IMR-90 (cell line): ENCODE data around the gene RPS6KA2. TPM values are rescaled to one million over a fixed set of nuclear protein-coding genes. Genes with fewer than 3 reads are reported as not detected.
"Not testable (repeated sequence)": the region's sequence is repeated elsewhere in the genome, so short reads cannot be mapped to it uniquely, and the experiment has no call there.

Experiments used
- ATAC-seq: fragments of 200-7000 bp; cut with Tn5 transposase; 2 replicates; pipeline ENCODE4 v1.9.1; 2020; ENCODE audit warnings: low read depth, mild to moderate bottlenecking, moderate library complexity
- BruUV-seq: library from RNA; stranded (reverse); fragments of 400-500 nt; replicated peaks from 2 replicates; lab custom pipeline; 2021; lab: Mats Ljungman, UMichigan
- CTCF ChIA-PET: fragments of 300-600 bp; formaldehyde crosslinking; extraction: SDS; loops from one replicate; lab custom pipeline; 2021; ENCODE audit warnings: antibody characterized with exemption; lab: Yijun Ruan, JAX
- POLR2A ChIA-PET: fragments of 300-600 bp; sonication (Branson Sonifier 250); formaldehyde crosslinking; loops from one replicate; lab custom pipeline; 2022; ENCODE audit warnings: antibody characterized with exemption; ENCODE audit not compliant: unreplicated experiment; lab: Charles Lee
- DNase-seq: peaks from one replicate; pipeline ENCODE4 v3.0.0; 2013
- H2AFZ ChIP-seq: replicated peaks from 2 replicates; pipeline ENCODE3; 2013; ENCODE audit warnings: low read length, mild to moderate bottlenecking; ENCODE audit not compliant: poor library complexity
- H2AK5ac ChIP-seq: 2 replicates; pipeline ENCODE4 v1.6.1; 2013; ENCODE audit warnings: low read depth, low read length, inconsistent platforms
- H2AK9ac ChIP-seq: replicated peaks from 2 replicates; pipeline ENCODE3; 2013; ENCODE audit warnings: mild to moderate bottlenecking, low read depth, low read length, moderate library complexity; ENCODE audit not compliant: poor library complexity
- H2BK120ac ChIP-seq: 2 replicates; pipeline ENCODE4 v1.6.1; 2013; ENCODE audit warnings: low read depth, low read length, inconsistent platforms
- H2BK15ac ChIP-seq: 3 replicates; pipeline ENCODE4 v1.6.1; 2013; ENCODE audit warnings: low read depth, low read length, inconsistent platforms
- H2BK20ac ChIP-seq: 2 replicates; pipeline ENCODE4 v1.6.1; 2013; ENCODE audit warnings: low read depth, mild to moderate bottlenecking, inconsistent platforms, low read length, moderate library complexity
- H2BK5ac ChIP-seq: 2 replicates; pipeline ENCODE4 v1.6.1; 2013; ENCODE audit warnings: mild to moderate bottlenecking, low read depth, low read length, inconsistent platforms; ENCODE audit not compliant: poor library complexity, severe bottlenecking
- H3K14ac ChIP-seq: replicated peaks from 2 replicates; pipeline ENCODE4 v1.6.1; 2013; ENCODE audit warnings: low read depth, low read length, inconsistent platforms
- H3K18ac ChIP-seq: 2 replicates; pipeline ENCODE4 v1.6.1; 2013; ENCODE audit warnings: low read depth, low read length, control low read depth
- H3K23ac ChIP-seq: 2 replicates; pipeline ENCODE4 v1.6.1; 2013; ENCODE audit warnings: low read depth, low read length, inconsistent platforms
- H3K27ac ChIP-seq: 2 replicates; pipeline ENCODE4 v1.5.1; 2013; ENCODE audit warnings: mild to moderate bottlenecking, control low read depth, low read length; ENCODE audit not compliant: insufficient read depth
- H3K27me3 ChIP-seq: 2 replicates; pipeline ENCODE4 v1.6.1; 2013; ENCODE audit warnings: low read length; ENCODE audit not compliant: control insufficient read depth, insufficient read depth
- H3K36me3 ChIP-seq: 2 replicates; pipeline ENCODE4 v1.6.1; 2013; ENCODE audit warnings: low read length, mixed read lengths; ENCODE audit not compliant: control insufficient read depth, insufficient read depth
- H3K4ac ChIP-seq: 2 replicates; pipeline ENCODE4 v1.6.1; 2013; ENCODE audit warnings: low read depth, low read length, inconsistent platforms
- H3K4me1 ChIP-seq: 2 replicates; pipeline ENCODE4 v1.6.1; 2013; ENCODE audit warnings: low read length, mixed read lengths; ENCODE audit not compliant: control insufficient read depth, insufficient read depth
- H3K4me2 ChIP-seq: 2 replicates; pipeline ENCODE4 v1.6.1; 2013; ENCODE audit warnings: low read depth, mild to moderate bottlenecking, control low read depth, low read length, moderate library complexity
- H3K4me3 ChIP-seq: 2 replicates; pipeline ENCODE4 v1.5.1; 2013; ENCODE audit warnings: low read depth, mild to moderate bottlenecking, control low read depth, low read length, moderate library complexity; ENCODE audit not compliant: insufficient read depth
- H3K56ac ChIP-seq: 2 replicates; pipeline ENCODE4 v1.6.1; 2013; ENCODE audit warnings: low read length, inconsistent platforms; ENCODE audit not compliant: insufficient read depth; ENCODE audit errors: extremely low read depth
- H3K79me1 ChIP-seq, 2 experiments: 2 replicates each; pipeline ENCODE4 v1.6.1; 2013; ENCODE audit warnings: low read length in 2 of 2, inconsistent platforms in 1 of 2, low read depth in 1 of 2
- H3K9ac ChIP-seq: 2 replicates; pipeline ENCODE4 v1.6.1; 2013; ENCODE audit warnings: low read depth, low read length, control low read depth
- H3K9me1 ChIP-seq: 2 replicates; pipeline ENCODE4 v1.6.1; 2013; ENCODE audit warnings: low read length, inconsistent platforms; ENCODE audit not compliant: insufficient read depth
- H3K9me3 ChIP-seq: 2 replicates; pipeline ENCODE4 v1.6.1; 2013; ENCODE audit warnings: low read length; ENCODE audit not compliant: control insufficient read depth, insufficient read depth
- H4K20me1 ChIP-seq: 2 replicates; pipeline ENCODE4 v1.6.1; 2013; ENCODE audit warnings: low read length, inconsistent platforms; ENCODE audit not compliant: insufficient read depth
- H4K5ac ChIP-seq: 2 replicates; pipeline ENCODE4 v1.6.1; 2013; ENCODE audit warnings: mild to moderate bottlenecking, low read depth, low read length, control low read depth
- H4K8ac ChIP-seq, 2 experiments: 2 replicates each; pipeline ENCODE4 v1.6.1; 2013; ENCODE audit warnings: low read depth in 2 of 2, low read length in 2 of 2, control low read depth in 1 of 2, inconsistent platforms in 1 of 2
- H4K91ac ChIP-seq: 2 replicates; pipeline ENCODE4 v1.6.1; 2013; ENCODE audit warnings: low read depth, low read length, inconsistent platforms; ENCODE audit not compliant: insufficient read depth
- WGBS, 2 experiments: methylation state at CpG; one replicate each; pipeline versions ENCODE4 v1.1.5 to v1.1.7; 2013; ENCODE audit warnings: missing lambda C conversion rate in 2 of 2; ENCODE audit not compliant: insufficient read length in 1 of 2; ENCODE audit errors: extremely low coverage in 2 of 2; 5-methylcytosine and 5-hydroxymethylcytosine counted together
- dilution Hi-C: fragments of 300-500 bp; cut with HindIII; formaldehyde crosslinking; loops from one replicate; pipeline ENCODE4 v1.14.3; 2018; ENCODE audit warnings: low sequenced_read_pairs; ENCODE audit not compliant: unreplicated experiment
- in situ Hi-C: fragments of 300-500 bp; cut with MboI; formaldehyde crosslinking; loops from 3 replicates; pipeline ENCODE4 v1.14.3; 2019; ENCODE audit warnings: low sequenced_read_pairs, inconsistent platforms, mixed read lengths
- intact Hi-C: fragments of 100-400 bp; cut with micrococcal nuclease; formaldehyde crosslinking; loops from 2 replicates; pipeline ENCODE4 v1.10.0; 2022
- polyA plus RNA-seq, 3 experiments: library from polyadenylated mRNA; depleted of rRNA; stranded (reverse); fragments of >200 nt; gene quantifications; 2 replicates each; pipeline ENCODE4 v1.2.3, GENCODE V29; 2012; ENCODE audit warnings: low replicate concordance in 1 of 3
- total RNA-seq: library from RNA; depleted of rRNA; stranded (reverse); fragments of >200 nt; gene quantifications from 2 replicates; pipeline ENCODE4 v1.2.3, GENCODE V29; 2012

RPS6KA2 gene
- total and polyA plus RNA-seq, 2 of the 4 experiments (the other 2 are of a cell fraction): 26.9 to 31.3 TPM

DNA sequence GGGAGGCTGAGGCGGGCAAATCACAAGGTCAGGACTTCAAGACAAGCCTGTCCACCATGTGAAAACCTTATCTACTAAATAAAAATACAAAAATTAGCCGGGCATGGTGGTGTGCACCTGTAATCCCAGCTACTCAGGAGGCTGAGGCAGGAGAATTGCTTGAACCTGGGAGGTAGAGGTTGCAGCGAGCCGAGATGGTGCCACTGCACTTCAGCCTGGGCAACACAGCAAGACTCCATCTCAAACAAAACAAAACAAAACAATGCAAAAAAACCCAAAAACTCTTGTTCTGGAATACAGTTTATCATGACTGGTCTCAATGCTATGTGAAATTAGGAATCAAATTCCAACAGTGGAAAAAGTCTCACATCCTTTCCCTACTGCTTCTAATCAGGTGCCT is 264.6 kb downstream of the RPS6KA2 start:
- H3K36me3 ChIP-seq, H3K23ac ChIP-seq, H3K27ac ChIP-seq, H2AFZ ChIP-seq, H2BK120ac ChIP-seq, H3K4me3 ChIP-seq, H2BK5ac ChIP-seq, H3K9me3 ChIP-seq, BruUV-seq, H3K14ac ChIP-seq, CTCF ChIA-PET, H4K91ac ChIP-seq, in situ Hi-C loops, ATAC-seq, H2BK20ac ChIP-seq, H3K4ac ChIP-seq, H3K9me1 ChIP-seq, POLR2A ChIA-PET, H4K20me1 ChIP-seq, H2AK5ac ChIP-seq, H3K9ac ChIP-seq, H3K4me2 ChIP-seq, H4K8ac ChIP-seq, H3K18ac ChIP-seq, dilution Hi-C loops, H3K4me1 ChIP-seq, H3K56ac ChIP-seq, DNase-seq, H2AK9ac ChIP-seq, H3K79me1 ChIP-seq, H4K5ac ChIP-seq, H3K27me3 ChIP-seq, H2BK15ac ChIP-seq, intact Hi-C loops: not testable (repeated sequence)
- WGBS, 2 experiments: no CpG with 5 or more reads among the region's 4 CpGs
